GM19438 (cell line): Measurements from ENCODE around the gene TMEM116.

Experiments used
- ATAC-seq: cut with Tn5 transposase; IDR thresholded peaks from one replicate; pipeline ENCODE4 v1.9.1; 2021; ENCODE audit warnings: low read depth; ENCODE audit not compliant: unreplicated experiment

TMEM116 gene

DNA sequence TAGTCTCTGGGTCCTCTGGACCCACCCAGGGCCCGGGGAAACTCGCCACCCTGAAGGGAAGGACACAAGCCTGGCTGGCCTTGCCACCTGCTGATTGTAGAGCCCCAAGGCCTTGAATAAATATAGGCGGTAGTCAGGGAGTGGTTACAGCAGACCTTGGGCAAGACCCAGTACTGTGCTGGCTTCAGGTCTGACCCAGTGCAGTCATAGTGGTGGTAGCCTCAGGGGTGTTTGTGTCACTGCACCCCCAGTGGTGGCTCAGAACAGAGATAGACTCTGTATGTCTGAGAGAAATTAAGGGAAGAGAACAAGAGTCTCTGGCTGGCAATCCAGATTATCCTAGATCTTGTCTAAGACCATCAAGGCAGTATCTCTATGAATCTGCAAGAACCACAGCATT is 107.5 kb downstream of the TMEM116 start:
- no peak for ATAC-seq

DNA sequence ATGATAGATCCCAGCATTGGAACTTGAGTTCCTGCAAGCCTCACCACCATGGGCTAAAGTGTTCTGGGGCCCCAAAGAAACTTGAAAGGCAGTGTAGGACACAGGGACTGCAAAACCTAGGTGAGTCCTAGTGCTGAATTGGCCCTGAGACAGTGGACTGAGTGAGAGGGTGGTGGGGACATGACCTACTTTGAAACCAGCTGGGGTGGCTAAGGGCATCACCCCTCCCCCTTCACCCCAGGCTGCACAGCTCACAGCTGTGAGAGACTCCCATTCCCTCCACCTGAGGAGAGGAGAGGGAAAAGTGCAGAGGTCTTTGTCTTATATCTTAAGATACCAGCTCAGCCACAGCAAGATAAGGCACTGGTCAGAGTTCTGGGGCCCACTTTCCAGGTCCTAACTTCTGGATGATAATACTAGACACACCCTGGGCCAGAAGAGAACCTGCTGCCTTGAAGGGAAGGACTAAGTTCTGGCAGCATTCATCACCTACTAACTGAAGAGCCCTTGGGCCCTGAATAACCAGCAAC is 108.5 kb downstream of the TMEM116 start:
- ATAC-seq: no peak

DNA sequence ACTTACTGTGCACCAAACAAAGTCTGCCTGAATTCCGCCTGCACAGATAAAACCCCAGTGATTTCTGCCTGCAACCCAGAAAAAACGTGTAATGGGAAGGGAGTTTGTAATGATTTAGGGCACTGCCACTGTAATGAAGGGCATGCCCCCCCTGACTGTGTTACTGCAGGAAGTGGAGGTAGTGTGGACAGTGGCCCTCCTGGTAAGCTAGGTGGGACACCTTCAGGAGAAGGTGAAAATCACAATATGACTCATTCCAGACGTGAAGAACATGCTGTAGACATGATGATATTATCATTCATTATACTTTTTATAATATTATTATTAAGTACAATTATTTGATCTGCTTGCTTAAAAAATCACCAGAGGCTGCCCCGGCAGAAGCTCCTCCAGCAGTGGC is 111.8 kb downstream of the TMEM116 start:
- ATAC-seq: no peak

DNA sequence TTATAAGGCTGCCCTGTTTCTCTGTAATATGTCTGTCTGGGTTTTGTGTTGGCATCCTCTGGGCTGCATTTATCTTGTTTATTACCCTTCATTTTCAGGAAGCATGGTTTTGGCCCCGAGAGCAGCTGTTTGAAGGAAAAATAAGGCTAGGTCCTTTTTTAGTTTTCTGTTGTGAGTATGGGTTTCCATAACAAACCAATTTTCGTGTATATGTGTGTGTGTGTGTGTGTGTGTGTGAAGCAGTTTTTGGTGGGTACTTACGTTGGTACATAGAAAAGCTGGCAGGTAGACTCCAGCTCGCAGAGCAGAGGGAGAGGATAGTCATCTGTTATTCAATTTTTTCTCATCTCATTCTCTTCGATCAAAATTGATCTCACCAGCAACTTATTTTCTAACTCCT is 118.4 kb downstream of the TMEM116 start:
- no peak for ATAC-seq

DNA sequence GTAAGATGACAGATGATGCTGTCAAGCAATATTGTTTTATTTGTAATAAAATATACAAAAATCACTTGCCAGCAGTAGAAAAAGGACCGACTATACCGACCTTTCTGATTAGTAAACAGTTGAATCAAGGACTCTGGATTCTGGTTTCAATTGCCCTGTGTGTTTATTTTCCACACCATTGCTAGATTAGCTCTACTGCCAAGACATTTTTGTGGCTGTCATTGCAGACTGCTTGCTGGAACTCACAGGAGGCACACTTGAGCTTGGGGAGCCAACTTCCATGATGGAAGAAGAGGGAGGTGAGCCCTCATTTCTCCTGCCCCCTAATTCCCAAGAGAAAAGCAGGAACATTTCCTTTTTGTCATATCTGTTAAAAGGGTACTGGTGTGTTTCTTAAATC is 119.7 kb downstream of the TMEM116 start:
- ATAC-seq: no peak

DNA sequence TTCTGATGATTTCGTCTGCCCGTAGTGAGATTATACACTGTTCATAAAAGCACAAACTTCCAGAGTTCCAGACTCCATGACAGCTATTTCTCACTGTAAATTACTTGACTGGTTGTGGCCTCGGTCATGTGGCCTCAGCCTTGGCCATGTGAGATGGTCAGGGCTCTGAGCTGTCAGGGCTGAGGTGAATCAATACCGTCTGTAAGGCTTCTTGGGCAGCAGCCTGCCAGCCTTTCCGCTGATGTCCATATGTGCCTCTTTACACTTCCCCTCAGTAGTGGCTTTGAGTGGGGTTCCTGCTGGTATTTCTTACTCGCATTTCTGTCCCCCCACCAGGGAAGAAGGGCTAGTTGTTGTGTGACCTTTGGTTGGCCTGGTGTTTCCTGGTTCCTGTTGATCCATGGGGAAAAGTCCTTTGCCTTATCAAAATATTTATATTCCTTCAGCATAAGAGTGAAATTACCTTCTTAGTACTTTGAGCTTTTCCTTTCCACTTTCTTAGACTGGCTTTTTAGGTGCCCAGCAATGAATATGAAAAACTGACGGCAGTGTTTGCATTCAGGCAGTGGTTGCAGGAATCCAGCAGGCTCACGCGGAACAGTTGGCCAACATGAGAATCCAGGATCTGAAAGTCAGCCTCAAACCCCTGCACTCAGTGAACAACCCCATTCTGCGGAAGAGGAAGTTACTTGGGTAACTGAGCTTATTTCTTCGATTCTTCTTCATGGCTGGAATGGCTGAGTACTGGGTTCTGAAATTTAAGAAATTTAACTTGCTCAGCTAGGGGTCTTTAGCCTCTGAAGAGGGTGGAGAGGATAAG is 124.8 kb downstream of the TMEM116 start:
- ATAC-seq: no peak

DNA sequence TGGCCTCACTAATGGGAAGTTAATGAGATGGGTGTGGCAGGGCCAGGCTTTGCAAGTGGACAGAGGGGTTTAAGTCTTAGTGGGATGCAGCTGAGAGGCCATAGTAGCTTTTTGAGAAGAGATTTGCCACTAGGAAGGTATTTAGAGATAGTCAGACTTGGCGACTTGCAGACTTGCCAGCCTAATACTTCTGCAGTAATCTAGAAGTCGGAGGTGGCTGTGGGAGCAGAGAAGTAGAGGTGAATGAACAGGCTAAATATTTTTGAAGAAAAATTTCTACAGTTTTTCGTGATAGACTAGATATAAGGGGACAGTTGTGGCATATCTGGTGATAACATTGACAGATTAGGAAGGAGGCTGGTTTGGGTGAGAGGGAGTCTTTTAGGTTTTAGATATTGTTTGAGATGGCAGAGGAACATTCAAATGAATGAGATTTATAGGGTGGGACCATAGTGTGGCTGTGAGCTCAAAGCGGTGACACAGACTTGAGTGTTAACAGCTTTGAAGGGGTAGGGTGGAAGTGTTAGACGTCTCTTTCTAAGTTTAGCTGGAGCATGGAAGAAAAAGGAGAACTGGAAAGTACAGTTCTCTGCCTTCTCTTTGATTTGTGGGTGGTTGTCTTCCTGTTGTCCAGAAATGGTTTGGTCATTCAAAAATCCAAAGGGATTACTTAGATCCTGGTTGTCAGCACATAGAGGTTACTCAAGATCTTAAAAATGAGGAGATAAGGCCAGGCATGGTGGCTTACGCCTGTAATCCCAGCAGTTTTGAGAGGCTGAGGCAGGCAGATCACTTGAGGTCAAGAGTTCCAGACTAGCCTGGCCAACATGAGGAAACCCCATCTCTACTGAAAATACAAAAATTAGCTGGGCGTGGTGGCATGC is 126.1 kb downstream of the TMEM116 start:
- ATAC-seq: no peak

DNA sequence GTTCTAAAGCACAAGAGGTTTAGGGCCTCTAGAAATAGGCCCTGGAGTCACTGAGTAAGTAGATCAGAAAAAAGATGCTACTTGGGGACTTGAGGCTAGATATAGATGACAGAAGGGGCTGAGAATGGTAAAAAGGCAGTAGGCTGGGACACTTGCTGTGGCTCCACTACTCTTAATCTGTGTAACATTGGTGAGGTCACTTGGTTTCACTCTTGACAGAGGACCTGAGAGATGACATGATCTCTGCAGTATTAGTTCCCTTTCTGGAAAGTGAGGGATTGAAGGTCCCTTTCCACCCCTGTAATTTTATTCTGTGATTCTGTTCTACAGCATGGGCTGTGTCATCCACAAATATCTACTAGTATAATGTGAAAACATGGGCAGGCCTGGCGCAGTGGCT is 131.2 kb downstream of the TMEM116 start:
- no peak for ATAC-seq
